Keratinocyte (primary cell): ENCODE data around the gene CNTNAP1. TPM values are rescaled to one million over a fixed set of nuclear protein-coding genes. Genes with fewer than 3 reads are reported as not detected.

ENCODE experiments used
- DNase-seq: peaks from one replicate; pipeline ENCODE4 v3.0.0-alpha.2; 2011; ENCODE audit warnings: low read depth, missing footprints, low spot score
- FAIRE-seq: peaks from 2 replicates; lab custom pipeline; 2011; peaks lifted over from hg19 to GRCh38; lab: Jason Lieb, UNC
- H2AFZ ChIP-seq: 2 replicates; pipeline ENCODE4 v1.6.0; 2012; ENCODE audit warnings: low read length, control low read depth, inconsistent platforms; ENCODE audit not compliant: control insufficient read depth
- H3K27ac ChIP-seq: 2 replicates; pipeline ENCODE4 v1.5.1; 2011; ENCODE audit warnings: low read length; ENCODE audit not compliant: control insufficient read depth, insufficient read depth
- H3K27me3 ChIP-seq: 3 replicates; pipeline ENCODE4 v1.6.0; 2011; ENCODE audit warnings: low read length; ENCODE audit not compliant: control insufficient read depth, insufficient read depth; ENCODE audit errors: extremely low read depth
- H3K36me3 ChIP-seq, 2 experiments: 2 replicates in 1 of 2; 3 replicates in 1 of 2; pipeline ENCODE4 v1.5.1; 2011; ENCODE audit warnings: low read length in 2 of 2, mild to moderate bottlenecking in 1 of 2; ENCODE audit not compliant: control insufficient read depth in 2 of 2, insufficient read depth in 2 of 2; ENCODE audit errors: extremely low read depth in 1 of 2
- H3K4me1 ChIP-seq: 3 replicates; pipeline ENCODE4 v1.5.1; 2011; ENCODE audit warnings: low read length; ENCODE audit not compliant: control insufficient read depth, insufficient read depth; ENCODE audit errors: extremely low read depth
- H3K4me2 ChIP-seq: 3 replicates; pipeline ENCODE4 v1.6.0; 2011; ENCODE audit warnings: low read depth, low read length; ENCODE audit not compliant: control insufficient read depth, insufficient read depth; ENCODE audit errors: extremely low read depth
- H3K4me3 ChIP-seq, 3 experiments: fragments of 200-600 bp in 1 of 3; sonication (generic) in 1 of 3; 2 replicates in 2 of 3; 3 replicates in 1 of 3; pipeline ENCODE4 v1.5.1; 2011 to 2016; ENCODE audit warnings: low read length in 3 of 3, mild to moderate bottlenecking in 3 of 3, control low read depth in 2 of 3, inconsistent platforms in 1 of 3, low read depth in 1 of 3, mixed read lengths in 1 of 3, mixed run types in 1 of 3, moderate library complexity in 1 of 3; ENCODE audit not compliant: control insufficient read depth in 2 of 3, insufficient read depth in 2 of 3; ENCODE audit errors: extremely low read depth in 1 of 3
- H3K79me2 ChIP-seq: 2 replicates; pipeline ENCODE4 v1.6.0; 2012; ENCODE audit warnings: low read length; ENCODE audit not compliant: control insufficient read depth, insufficient read depth
- H3K9ac ChIP-seq: 3 replicates; pipeline ENCODE4 v1.6.0; 2011; ENCODE audit warnings: low read length; ENCODE audit not compliant: control insufficient read depth, insufficient read depth; ENCODE audit errors: extremely low read depth
- H3K9me1 ChIP-seq: 3 replicates; pipeline ENCODE4 v1.6.0; 2011; ENCODE audit warnings: low read length; ENCODE audit not compliant: control insufficient read depth, insufficient read depth; ENCODE audit errors: extremely low read depth
- H3K9me3 ChIP-seq: 2 replicates; pipeline ENCODE4 v1.5.1; 2012; ENCODE audit warnings: low read depth, low read length; ENCODE audit not compliant: control insufficient read depth
- H4K20me1 ChIP-seq: 3 replicates; pipeline ENCODE4 v1.6.0; 2011; ENCODE audit warnings: low read length; ENCODE audit not compliant: control insufficient read depth, insufficient read depth; ENCODE audit errors: extremely low read depth
- CTCF ChIP-seq, 3 experiments: IDR thresholded peaks in 1 of 3; conservative IDR thresholded peaks in 1 of 3; optimal IDR thresholded peaks in 1 of 3; 2 replicates in 2 of 3; 3 replicates in 1 of 3; pipeline versions ENCODE3 to v1.5.1; 2011; ENCODE audit warnings: low read length in 3 of 3, mild to moderate bottlenecking in 3 of 3, moderate library complexity in 2 of 3, control low read depth in 1 of 3, inconsistent platforms in 1 of 3; ENCODE audit not compliant: insufficient read depth in 2 of 3; ENCODE audit errors: extremely low read depth in 1 of 3
- EZH2 ChIP-seq: IDR thresholded peaks from one replicate; pipeline ENCODE4 v1.6.1; 2012; ENCODE audit warnings: inconsistent platforms, mild to moderate bottlenecking, low read length, moderate library complexity
- dilution Hi-C: fragments of 300-500 bp; cut with MboI; formaldehyde crosslinking; loops from one replicate; pipeline ENCODE4 v1.7.0; 2020; ENCODE audit warnings: low sequenced_read_pairs; ENCODE audit not compliant: extremely low pct_ligation_motif_present
- polyA plus RNA-seq, 5 experiments: library from polyadenylated mRNA; depleted of rRNA in 3 of 5; stranded (reverse) in 3 of 5; stranded (forward) in 1 of 5; unstranded in 1 of 5; fragments of >200 nt; gene quantifications; 1 replicate in 1 of 5; 2 replicates in 3 of 5; 3 replicates in 1 of 5; pipeline versions ENCODE4 v1.2.1 to v1.2.3, GENCODE V29; 2011 to 2012; ENCODE audit warnings: missing spikeins in 2 of 5, low read depth in 1 of 5, low replicate concordance in 1 of 5

CNTNAP1 gene
- polyA plus RNA-seq, 1 donor (not counting 4 experiments of a cell fraction or from before 2014, with no cell fraction given) = 0.71 TPM

- Histone ChIP-seq H3K4me2 (no peak overlapping the region), H3K9me3 (no peaks in the 10 kb centered on the region), H3K4me3 (no peak overlapping the region), H3K4me1 (peaks cover 13% of the 10 kb centered on the region), H3K27ac (no peak overlapping the region), H4K20me1 (no peaks in the 10 kb centered on the region), H3K79me2 (no peaks in the 10 kb centered on the region), H3K27me3 (no peaks in the 10 kb centered on the region), H2AFZ (no peak overlapping the region), H3K36me3 (no peaks in the 10 kb centered on the region), H3K9ac (no peak overlapping the region), H3K9me1 (no peaks in the 10 kb centered on the region)
- dilution Hi-C loops = no loop called here
- TF ChIP-seq EZH2 = no peak
- TF ChIP-seq CTCF (optimal IDR thresholded peaks at IDR 0.05 in 1 of 3, IDR thresholded peaks at IDR 0.05 in 1 of 3, conservative IDR thresholded peaks at IDR 0.05 in 1 of 3; ENCODE audit: extremely low read depth in 1 of 3, insufficient read depth in 2 of 3, low read length in 3 of 3) = no peak
- FAIRE-seq (no peak), DNase-seq (no peak)
Measured at GRCh38 chr17:42686520-42687128, 4.3 kb downstream of the CNTNAP1 start.

- FAIRE-seq = no peak
- H2AFZ ChIP-seq = no peak overlapping the region
Measured at GRCh38 chr17:42687707-42688320, 5.5 kb downstream of the CNTNAP1 start.

More at GRCh38 chr17:42687707-42688320, 5.5 kb downstream of the CNTNAP1 start:
- no peaks in the 10 kb centered on the region for H4K20me1 ChIP-seq
- peaks cover 5% of the 10 kb centered on the region for H3K4me1 ChIP-seq
- no peaks in the 10 kb centered on the region for H3K9me1 ChIP-seq
- no peaks in the 10 kb centered on the region for H3K27me3 ChIP-seq
- no peaks in the 10 kb centered on the region for H3K36me3 ChIP-seq
- no peak overlapping the region for H3K9ac ChIP-seq
- no peaks in the 10 kb centered on the region for H3K9me3 ChIP-seq
- dilution Hi-C loops = no loop called here
- H3K79me2 ChIP-seq = no peaks in the 10 kb centered on the region
- no peak overlapping the region for H3K4me3 ChIP-seq
- no peak overlapping the region for H3K4me2 ChIP-seq
- no peak for DNase-seq
- H3K27ac ChIP-seq = no peak overlapping the region
- TF ChIP-seq EZH2 (no peak), CTCF (optimal IDR thresholded peaks at IDR 0.05 in 1 of 3, IDR thresholded peaks at IDR 0.05 in 1 of 3, conservative IDR thresholded peaks at IDR 0.05 in 1 of 3; ENCODE audit: extremely low read depth in 1 of 3, insufficient read depth in 2 of 3, low read length in 3 of 3) (no peak)
